Peyer's patch (tissue), 4 donors: ENCODE results near the gene PTGER1.

Source experiments
- CTCF ChIP-seq, 6 experiments: fragments of 450-650 bp in 4 of 6; fragments of 200-600 bp in 2 of 6; sonication (generic) in 1 of 6; IDR thresholded peaks; one replicate each; pipeline ENCODE4 v1.5.1; 2017 to 2019; ENCODE audit warnings: antibody characterized with exemption in 6 of 6, mild to moderate bottlenecking in 3 of 6, moderate library complexity in 1 of 6
- POLR2A ChIP-seq, 2 donors: fragments of 450-650 bp; IDR thresholded peaks; one replicate each; pipeline ENCODE4 v1.5.1; 2017; ENCODE audit warnings: antibody characterized with exemption in 2 of 2, mild to moderate bottlenecking in 2 of 2, moderate library complexity in 2 of 2

- TF ChIP-seq POLR2A (IDR thresholded peaks at IDR 0.05), result no peak
- TF ChIP-seq CTCF (IDR thresholded peaks at IDR 0.05), result no peak
These were observed 12.4 kb upstream of the PTGER1 start for GRCh38 chr19:14487370-14488125.
